Activated B cell treated with CpG ODN at 0.5 μM for 24 hours (primary cell): ENCODE results near the gene NRCAM. TPM values are rescaled to one million over a fixed set of nuclear protein-coding genes. Genes with fewer than 3 reads are reported as not detected.

Source experiments
- ATAC-seq: fragments of 200-7000 bp; cut with Tn5 transposase; one replicate; pipeline ENCODE4 v1.10.0; 2021; ENCODE audit warnings: low read depth, mild to moderate bottlenecking, moderate library complexity
- CTCF ChIA-PET: fragments of 350-600 bp; sonication (Branson Sonifier 250); formaldehyde crosslinking; loops from one replicate; lab custom pipeline; 2021; ENCODE audit warnings: antibody characterized with exemption; lab: Charles Lee
- POLR2A ChIA-PET: fragments of 350-600 bp; sonication (Branson Sonifier 250); formaldehyde crosslinking; loops from one replicate; lab custom pipeline; 2021; ENCODE audit warnings: antibody characterized with exemption; lab: Charles Lee
- DNase-seq: peaks from one replicate; pipeline ENCODE4 v3.0.0; 2022
- H3K27ac Mint-ChIP-seq: one replicate; pipeline ENCODE4 v1.8.0; 2020; ENCODE audit warnings: mixed read lengths
- H3K27me3 Mint-ChIP-seq: one replicate; pipeline ENCODE4 v1.8.0; 2021; ENCODE audit warnings: mixed read lengths
- H3K36me3 Mint-ChIP-seq: one replicate; pipeline ENCODE4 v1.8.0; 2021; ENCODE audit warnings: low read depth, mixed read lengths
- H3K4me1 Mint-ChIP-seq: one replicate; pipeline ENCODE4 v1.8.0; 2021; ENCODE audit warnings: mixed read lengths
- H3K4me3 Mint-ChIP-seq: one replicate; pipeline ENCODE4 v1.8.0; 2020; ENCODE audit warnings: mild to moderate bottlenecking, mixed read lengths
- H3K9me3 Mint-ChIP-seq: one replicate; pipeline ENCODE4 v1.8.0; 2020; ENCODE audit warnings: mixed read lengths
- CTCF ChIP-seq: fragments of 200-600 bp; IDR thresholded peaks from one replicate; pipeline ENCODE4 v1.8.0; 2022; ENCODE audit warnings: antibody characterized with exemption, mild to moderate bottlenecking
- intact Hi-C: fragments of 100-400 bp; cut with micrococcal nuclease; formaldehyde crosslinking; loops from one replicate; pipeline ENCODE4 v1.15.1; 2024
- total RNA-seq: library from RNA; stranded (reverse); gene quantifications from 2 replicates; pipeline ENCODE4 v1.2.3, GENCODE V29; 2022

Gene NRCAM
- total RNA-seq, 1 donor from 2014 or later = 2.2 TPM

GRCh38 chr7:108453320-108453719, 2.9 kb downstream of the NRCAM start:
- Mint-ChIP-seq H3K9me3 (no peaks in the 10 kb centered on the region), H3K27ac (no peak overlapping the region), H3K36me3 (no peaks in the 10 kb centered on the region), H3K27me3 (peaks cover 46% of the 10 kb centered on the region), H3K4me1 (peaks cover 26% of the 10 kb centered on the region), H3K4me3 (no peak overlapping the region)
- ATAC-seq = no peak
- ChIA-PET CTCF (interaction anchor here (1.5 to 5.1 kb wide), 9 partner anchors 13 to 226 kb away, joined by 3 to 64 read pairs (median 6); no protein-coding TSS in a partner anchor), POLR2A (no interaction called here)
- DNase-seq = no peak
- intact Hi-C loops = loop anchor here (2.0 kb wide), 1 partner anchor 37 kb away; no protein-coding TSS in a partner anchor
- no peak for TF ChIP-seq CTCF

- Mint-ChIP-seq H3K4me1 (peaks cover 26% of the 10 kb centered on the region), H3K36me3 (no peaks in the 10 kb centered on the region), H3K9me3 (no peaks in the 10 kb centered on the region), H3K27me3 (peaks cover 40% of the 10 kb centered on the region), H3K4me3 (no peak overlapping the region), H3K27ac (no peak overlapping the region)
- ChIA-PET POLR2A (no interaction called here), CTCF (interaction anchor here (0.7 to 5.1 kb wide), 11 partner anchors 14 to 226 kb away, joined by 3 to 64 read pairs (median 5); no protein-coding TSS in a partner anchor)
- intact Hi-C loops = loop anchor here (1.0 to 2.0 kb wide), 2 partner anchors 36 to 45 kb away; no protein-coding TSS in a partner anchor
- DNase-seq (no peak), ATAC-seq (peak; percentile 56)
- TF ChIP-seq CTCF = no peak
Measured at GRCh38 chr7:108452707-108453106, 3.5 kb downstream of the NRCAM start.

- intact Hi-C loops = no loop called here
- Mint-ChIP-seq H3K4me1 (peaks cover 20% of the 10 kb centered on the region), H3K36me3 (no peaks in the 10 kb centered on the region), H3K27me3 (peaks cover 35% of the 10 kb centered on the region), H3K4me3 (no peak overlapping the region), H3K27ac (no peak overlapping the region), H3K9me3 (no peaks in the 10 kb centered on the region)
- ChIA-PET POLR2A (no interaction called here), CTCF (interaction anchor here (2.1 kb wide), 1 partner anchor 50 kb away, joined by 5 read pairs; no protein-coding TSS in a partner anchor)
- no peak for TF ChIP-seq CTCF
- no peak for DNase-seq
- ATAC-seq = no peak
Measured at GRCh38 chr7:108451296-108451848, 4.9 kb downstream of the NRCAM start.

GRCh38 chr7:108450160-108450559, 6.1 kb downstream of the NRCAM start:
- no peak for TF ChIP-seq CTCF
- Mint-ChIP-seq H3K4me1 (peaks cover 20% of the 10 kb centered on the region), H3K4me3 (no peak overlapping the region), H3K27me3 (peaks cover 35% of the 10 kb centered on the region), H3K36me3 (no peaks in the 10 kb centered on the region), H3K9me3 (no peaks in the 10 kb centered on the region), H3K27ac (no peak overlapping the region)
- POLR2A ChIA-PET = no interaction called here
- ATAC-seq = no peak
- no peak for DNase-seq
- intact Hi-C loops = no loop called here
- CTCF ChIA-PET = interaction anchor here (0.5 to 2.1 kb wide), 3 partner anchors 49 to 162 kb away, joined by 3 to 5 read pairs (median 3); no protein-coding TSS in a partner anchor

- intact Hi-C loops = no loop called here
- DNase-seq = no peak
- CTCF ChIA-PET = interaction anchor here (0.9 to 2.1 kb wide), 4 partner anchors 9 to 52 kb away, joined by 3 to 5 read pairs (median 4); no protein-coding TSS in a partner anchor
- no peak for ATAC-seq
- Mint-ChIP-seq H3K36me3 (no peaks in the 10 kb centered on the region), H3K9me3 (no peaks in the 10 kb centered on the region), H3K27me3 (peaks cover 34% of the 10 kb centered on the region), H3K27ac (no peak overlapping the region), H3K4me1 (peaks cover 18% of the 10 kb centered on the region), H3K4me3 (no peak overlapping the region)
- POLR2A ChIA-PET = no interaction called here
- no peak for TF ChIP-seq CTCF
Measured at GRCh38 chr7:108449521-108449920, 6.7 kb downstream of the NRCAM start.
